K562 (cell line): ENCODE measurements around the gene ATP6V0A1. TPM values are rescaled to one million over a fixed set of nuclear protein-coding genes. Genes with fewer than 3 reads are reported as not detected.

ENCODE experiments used
- CBX3 ChIP-seq, 2 experiments: IDR thresholded peaks; 1 replicate in 1 of 2; 2 replicates in 1 of 2; pipeline ENCODE4 v1.6.1; 2012; ENCODE audit warnings: inconsistent platforms in 2 of 2, low read length in 2 of 2, borderline replicate concordance in 1 of 2, control low read depth in 1 of 2
- CCNT2 ChIP-seq: IDR thresholded peaks from 2 replicates; pipeline ENCODE4 v1.6.1; 2011; ENCODE audit warnings: borderline replicate concordance, low read depth, mild to moderate bottlenecking, moderate library complexity, mixed read lengths, low read length; ENCODE audit not compliant: insufficient read length; ENCODE audit errors: extremely low read depth
- FOXJ3 ChIP-seq: sonication (generic); formaldehyde crosslinking; IDR thresholded peaks from 2 replicates; pipeline ENCODE4 v1.4.0; 2020; ENCODE audit warnings: mild to moderate bottlenecking, missing genetic modification reagents
- MAZ ChIP-seq, 2 experiments: fragments of 450-650 bp in 1 of 2; sonication (generic) in 1 of 2; formaldehyde crosslinking; IDR thresholded peaks in 1 of 2; conservative IDR thresholded peaks in 1 of 2; 2 replicates each; pipeline versions ENCODE4 v1.4.0 to v1.5.0; 2020; ENCODE audit warnings: mild to moderate bottlenecking in 1 of 2, missing genetic modification reagents in 1 of 2
- RAD51 ChIP-seq: fragments of 450-650 bp; IDR thresholded peaks from 2 replicates; pipeline ENCODE4 v1.7.1; 2016; ENCODE audit warnings: low read depth, mild to moderate bottlenecking, borderline replicate concordance
- SOX6 ChIP-seq: fragments of 450-650 bp; IDR thresholded peaks from 2 replicates; pipeline ENCODE4 v1.6.1; 2014; ENCODE audit warnings: mild to moderate bottlenecking
- TEAD4 ChIP-seq, 2 experiments: sonication (generic) in 1 of 2; formaldehyde crosslinking in 1 of 2; IDR thresholded peaks; 2 replicates each; pipeline versions ENCODE4 v1.6.1 to v1.8.0; 2012 to 2022; ENCODE audit warnings: borderline replicate concordance in 1 of 2, inconsistent platforms in 1 of 2, low read length in 1 of 2, mild to moderate bottlenecking in 1 of 2, missing genetic modification reagents in 1 of 2
- ZNF134 ChIP-seq: fragments of 250-450 bp; sonication (Bioruptor Pico); conservative IDR thresholded peaks from 2 replicates; pipeline ENCODE4 v1.4.0; 2020
- ZNF165 ChIP-seq: fragments of 250-450 bp; sonication (Bioruptor Pico); IDR thresholded peaks from 2 replicates; pipeline ENCODE4 v1.4.0; 2020; ENCODE audit warnings: borderline replicate concordance
- polyA plus RNA-seq, 8 experiments: library from polyadenylated mRNA; depleted of rRNA in 4 of 8; stranded (reverse) in 5 of 8; unstranded in 3 of 8; fragments of >200 nt; fragmentation: Nextera tagmentation in 2 of 8; fragmentation: Illumina TruSeq in 1 of 8; extraction: Ambion mirVana in 2 of 8; extraction: Trizol in 1 of 8; gene quantifications; 2 replicates each; pipeline versions ENCODE4 v1.2.1 to v1.2.3, GENCODE V29; 2011 to 2014; ENCODE audit warnings: inconsistent platforms in 1 of 8, missing spikeins in 1 of 8
- total RNA-seq, 7 experiments: library from RNA; depleted of rRNA in 6 of 7; stranded (reverse); fragments of >200 nt in 6 of 7; fragmentation: Illumina TruSeq in 2 of 7; extraction: Trizol in 2 of 7; gene quantifications; 2 replicates each; pipeline versions ENCODE4 v1.2.1 to v1.2.3, GENCODE V29; 2011 to 2021; ENCODE audit warnings: low replicate concordance in 1 of 7
- TF ChIP-seq, protein P1 (sequence below), 2 experiments: IDR thresholded peaks; 2 replicates each; pipeline ENCODE4 v1.6.1; 2012; ENCODE audit warnings: improper control_type of control experiment in 2 of 2, low read depth in 2 of 2, low read length in 2 of 2, borderline replicate concordance in 1 of 2
- TF ChIP-seq, protein P2 (sequence below), 2 experiments: IDR thresholded peaks; 2 replicates each; pipeline ENCODE4 v1.6.1; 2011; ENCODE audit warnings: borderline replicate concordance in 1 of 2, control low read depth in 1 of 2, low read depth in 1 of 2, low read length in 1 of 2, mild to moderate bottlenecking in 1 of 2, mixed read lengths in 1 of 2, moderate library complexity in 1 of 2; ENCODE audit not compliant: insufficient read depth in 1 of 2, insufficient read length in 1 of 2, poor library complexity in 1 of 2, severe bottlenecking in 1 of 2; ENCODE audit errors: extremely low read depth in 1 of 2
- TF ChIP-seq, protein P3 (sequence below): fragments of 250-450 bp; sonication (Bioruptor Pico); IDR thresholded peaks from 2 replicates; pipeline ENCODE4 v1.4.0; 2020; ENCODE audit warnings: mild to moderate bottlenecking, moderate library complexity
- TF ChIP-seq, protein P4 (sequence below): fragments of 250-450 bp; sonication (Bioruptor Pico); IDR thresholded peaks from 2 replicates; pipeline ENCODE4 v1.8.0; 2022; ENCODE audit warnings: inconsistent platforms

The ATP6V0A1 gene
- total and polyA plus RNA-seq, 9 of the 15 experiments (the other 6 are each of a cell fraction or from before 2014, with no cell fraction given), result 11.8 to 158 (median 75.5) TPM

DNA sequence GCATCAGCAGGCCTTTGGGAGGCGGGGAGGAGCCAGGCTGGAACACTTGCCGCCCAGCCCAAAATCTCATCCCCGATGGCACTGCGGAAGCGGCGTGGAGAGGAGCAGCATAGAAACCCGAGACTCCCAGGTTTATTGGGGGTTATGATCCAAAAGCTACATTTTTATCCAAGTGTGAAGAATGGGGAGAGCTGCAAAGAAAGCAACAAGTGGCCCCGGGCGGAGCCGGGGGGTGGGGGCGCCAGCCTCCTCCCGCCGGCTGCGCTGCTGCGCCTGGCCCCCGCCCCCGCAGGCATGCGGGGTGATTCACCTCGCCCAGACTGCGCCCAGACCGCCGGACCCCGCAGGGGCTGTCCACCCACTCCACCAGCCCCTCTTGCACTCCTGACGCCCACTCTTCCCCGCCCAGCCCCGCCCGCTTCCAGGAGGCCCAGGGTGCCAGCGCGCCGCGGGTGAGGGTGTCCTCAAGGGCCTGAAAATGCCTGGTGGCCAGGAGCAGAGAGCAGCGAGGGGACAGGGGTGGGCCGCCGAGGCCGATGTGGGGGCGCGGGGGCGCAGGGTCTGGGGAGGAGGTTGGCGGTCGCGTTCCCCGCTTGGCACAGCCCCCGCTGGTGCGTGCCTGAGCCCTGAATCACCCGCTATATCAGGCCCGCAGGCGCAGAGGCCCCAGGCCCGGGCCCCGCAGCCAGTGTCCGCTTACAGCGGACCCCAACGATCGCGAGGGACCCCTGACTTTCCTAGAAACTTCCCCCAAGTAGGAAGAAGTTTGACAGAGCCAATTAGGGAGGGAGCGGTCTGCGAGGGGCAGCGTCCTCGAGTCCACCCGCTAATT is 37.0 kb upstream of the ATP6V0A1 start (continued):
- TF ChIP-seq, protein P1, sequence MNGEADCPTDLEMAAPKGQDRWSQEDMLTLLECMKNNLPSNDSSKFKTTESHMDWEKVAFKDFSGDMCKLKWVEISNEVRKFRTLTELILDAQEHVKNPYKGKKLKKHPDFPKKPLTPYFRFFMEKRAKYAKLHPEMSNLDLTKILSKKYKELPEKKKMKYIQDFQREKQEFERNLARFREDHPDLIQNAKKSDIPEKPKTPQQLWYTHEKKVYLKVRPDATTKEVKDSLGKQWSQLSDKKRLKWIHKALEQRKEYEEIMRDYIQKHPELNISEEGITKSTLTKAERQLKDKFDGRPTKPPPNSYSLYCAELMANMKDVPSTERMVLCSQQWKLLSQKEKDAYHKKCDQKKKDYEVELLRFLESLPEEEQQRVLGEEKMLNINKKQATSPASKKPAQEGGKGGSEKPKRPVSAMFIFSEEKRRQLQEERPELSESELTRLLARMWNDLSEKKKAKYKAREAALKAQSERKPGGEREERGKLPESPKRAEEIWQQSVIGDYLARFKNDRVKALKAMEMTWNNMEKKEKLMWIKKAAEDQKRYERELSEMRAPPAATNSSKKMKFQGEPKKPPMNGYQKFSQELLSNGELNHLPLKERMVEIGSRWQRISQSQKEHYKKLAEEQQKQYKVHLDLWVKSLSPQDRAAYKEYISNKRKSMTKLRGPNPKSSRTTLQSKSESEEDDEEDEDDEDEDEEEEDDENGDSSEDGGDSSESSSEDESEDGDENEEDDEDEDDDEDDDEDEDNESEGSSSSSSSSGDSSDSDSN (IDR thresholded peaks at IDR 0.05; ENCODE audit: borderline replicate concordance in 1 of 2, low read depth in 2 of 2, low read length in 2 of 2), result 0 out of 4 replicates have a peak, but pooled peaks of 1 of the 2 experiments have one; percentile 5
- TF ChIP-seq SOX6 (no peak), FOXJ3 (CRISPR knock-in tag) (no peak), RAD51 (no peak), MAZ (CRISPR knock-in tag; conservative IDR thresholded peaks at IDR 0.05 in 1 of 2, IDR thresholded peaks at IDR 0.05 in 1 of 2) (peak; percentile 35 to 64; a peak in 3 of 4 replicates), ZNF165 (no peak), ZNF134 (CRISPR knock-in tag) (no peak), CBX3 (IDR thresholded peaks at IDR 0.05; ENCODE audit: borderline replicate concordance in 1 of 2, low read length in 2 of 2) (no peak), CCNT2 (peak; percentile 34), TEAD4 (IDR thresholded peaks at IDR 0.05; ENCODE audit: low read length) (peak; percentile 67; the same call in 1 of the 2 replicates), TEAD4 (CRISPR knock-in tag; IDR thresholded peaks at IDR 0.05; ENCODE audit: borderline replicate concordance) (no peak)
- TF ChIP-seq, protein P2, sequence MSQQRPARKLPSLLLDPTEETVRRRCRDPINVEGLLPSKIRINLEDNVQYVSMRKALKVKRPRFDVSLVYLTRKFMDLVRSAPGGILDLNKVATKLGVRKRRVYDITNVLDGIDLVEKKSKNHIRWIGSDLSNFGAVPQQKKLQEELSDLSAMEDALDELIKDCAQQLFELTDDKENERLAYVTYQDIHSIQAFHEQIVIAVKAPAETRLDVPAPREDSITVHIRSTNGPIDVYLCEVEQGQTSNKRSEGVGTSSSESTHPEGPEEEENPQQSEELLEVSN (IDR thresholded peaks at IDR 0.05; ENCODE audit: borderline replicate concordance in 1 of 2, extremely low read depth in 1 of 2, insufficient read depth in 1 of 2, insufficient read length in 1 of 2, low read depth in 1 of 2, low read length in 1 of 2, poor library complexity in 1 of 2, severe bottlenecking in 1 of 2), result peak in 1 of 2 experiments; percentile 36
- TF ChIP-seq, protein P3, sequence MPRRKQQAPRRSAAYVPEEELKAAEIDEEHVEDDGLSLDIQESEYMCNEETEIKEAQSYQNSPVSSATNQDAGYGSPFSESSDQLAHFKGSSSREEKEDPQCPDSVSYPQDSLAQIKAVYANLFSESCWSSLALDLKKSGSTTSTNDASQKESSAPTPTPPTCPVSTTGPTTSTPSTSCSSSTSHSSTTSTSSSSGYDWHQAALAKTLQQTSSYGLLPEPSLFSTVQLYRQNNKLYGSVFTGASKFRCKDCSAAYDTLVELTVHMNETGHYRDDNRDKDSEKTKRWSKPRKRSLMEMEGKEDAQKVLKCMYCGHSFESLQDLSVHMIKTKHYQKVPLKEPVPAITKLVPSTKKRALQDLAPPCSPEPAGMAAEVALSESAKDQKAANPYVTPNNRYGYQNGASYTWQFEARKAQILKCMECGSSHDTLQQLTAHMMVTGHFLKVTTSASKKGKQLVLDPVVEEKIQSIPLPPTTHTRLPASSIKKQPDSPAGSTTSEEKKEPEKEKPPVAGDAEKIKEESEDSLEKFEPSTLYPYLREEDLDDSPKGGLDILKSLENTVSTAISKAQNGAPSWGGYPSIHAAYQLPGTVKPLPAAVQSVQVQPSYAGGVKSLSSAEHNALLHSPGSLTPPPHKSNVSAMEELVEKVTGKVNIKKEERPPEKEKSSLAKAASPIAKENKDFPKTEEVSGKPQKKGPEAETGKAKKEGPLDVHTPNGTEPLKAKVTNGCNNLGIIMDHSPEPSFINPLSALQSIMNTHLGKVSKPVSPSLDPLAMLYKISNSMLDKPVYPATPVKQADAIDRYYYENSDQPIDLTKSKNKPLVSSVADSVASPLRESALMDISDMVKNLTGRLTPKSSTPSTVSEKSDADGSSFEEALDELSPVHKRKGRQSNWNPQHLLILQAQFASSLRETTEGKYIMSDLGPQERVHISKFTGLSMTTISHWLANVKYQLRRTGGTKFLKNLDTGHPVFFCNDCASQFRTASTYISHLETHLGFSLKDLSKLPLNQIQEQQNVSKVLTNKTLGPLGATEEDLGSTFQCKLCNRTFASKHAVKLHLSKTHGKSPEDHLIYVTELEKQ (CRISPR knock-in tag), result no peak
- TF ChIP-seq, protein P4, sequence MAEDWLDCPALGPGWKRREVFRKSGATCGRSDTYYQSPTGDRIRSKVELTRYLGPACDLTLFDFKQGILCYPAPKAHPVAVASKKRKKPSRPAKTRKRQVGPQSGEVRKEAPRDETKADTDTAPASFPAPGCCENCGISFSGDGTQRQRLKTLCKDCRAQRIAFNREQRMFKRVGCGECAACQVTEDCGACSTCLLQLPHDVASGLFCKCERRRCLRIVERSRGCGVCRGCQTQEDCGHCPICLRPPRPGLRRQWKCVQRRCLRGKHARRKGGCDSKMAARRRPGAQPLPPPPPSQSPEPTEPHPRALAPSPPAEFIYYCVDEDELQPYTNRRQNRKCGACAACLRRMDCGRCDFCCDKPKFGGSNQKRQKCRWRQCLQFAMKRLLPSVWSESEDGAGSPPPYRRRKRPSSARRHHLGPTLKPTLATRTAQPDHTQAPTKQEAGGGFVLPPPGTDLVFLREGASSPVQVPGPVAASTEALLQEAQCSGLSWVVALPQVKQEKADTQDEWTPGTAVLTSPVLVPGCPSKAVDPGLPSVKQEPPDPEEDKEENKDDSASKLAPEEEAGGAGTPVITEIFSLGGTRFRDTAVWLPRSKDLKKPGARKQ, result no peak
